ENCODE measurements around the gene SLC35A3.

SLC35A3 gene

GRCh38 chr1:99992044-99992722 lies 22.4 kb downstream of the SLC35A3 start:
- H3K27ac Mint-ChIP-seq, result no peak overlapping the region
- no peak overlapping the region for H3K4me3 Mint-ChIP-seq
- DNase-seq, result no peak
- TF ChIP-seq CTCF (IDR thresholded peaks at IDR 0.05), result no peak
- peaks cover 71% of the 10 kb centered on the region for H3K36me3 Mint-ChIP-seq (ENCODE audit: low read depth)
- H3K4me1 Mint-ChIP-seq, result no peaks in the 10 kb centered on the region
- H3K27me3 Mint-ChIP-seq (ENCODE audit: low read depth, poor library complexity), result no peaks in the 10 kb centered on the region
- peaks cover 35% of the 10 kb centered on the region for H3K9me3 Mint-ChIP-seq

GRCh38 chr1:99992760-99993467 lies 23.1 kb downstream of the SLC35A3 start:
- Mint-ChIP-seq H3K4me1 (no peaks in the 10 kb centered on the region), H3K4me3 (no peak overlapping the region), H3K27ac (peak overlapping the region; percentile 78), H3K9me3 (peaks cover 35% of the 10 kb centered on the region), H3K27me3 (ENCODE audit: low read depth, poor library complexity) (no peaks in the 10 kb centered on the region), H3K36me3 (ENCODE audit: low read depth) (peaks cover 71% of the 10 kb centered on the region)
- no peak for TF ChIP-seq CTCF (IDR thresholded peaks at IDR 0.05)
- DNase-seq, result no peak

GRCh38 chr1:99993468-99993845 lies 23.7 kb downstream of the SLC35A3 start:
- no peak for DNase-seq
- peaks cover 35% of the 10 kb centered on the region for H3K9me3 Mint-ChIP-seq
- no peaks in the 10 kb centered on the region for H3K27me3 Mint-ChIP-seq (ENCODE audit: low read depth, poor library complexity)
- H3K4me3 Mint-ChIP-seq, result no peak overlapping the region
- no peak for TF ChIP-seq CTCF (IDR thresholded peaks at IDR 0.05)
- no peaks in the 10 kb centered on the region for H3K4me1 Mint-ChIP-seq
- H3K27ac Mint-ChIP-seq, result peak overlapping the region; percentile 78
- peaks cover 71% of the 10 kb centered on the region for H3K36me3 Mint-ChIP-seq (ENCODE audit: low read depth)

GRCh38 chr1:99994496-99994895 lies 24.7 kb downstream of the SLC35A3 start:
- H3K9me3 Mint-ChIP-seq, result peaks cover 35% of the 10 kb centered on the region

GRCh38 chr1:99996951-99997350 lies 27.2 kb downstream of the SLC35A3 start:
- no peak for TF ChIP-seq CTCF (IDR thresholded peaks at IDR 0.05)
- DNase-seq, result no peak
- Mint-ChIP-seq H3K27me3 (ENCODE audit: low read depth, poor library complexity) (no peaks in the 10 kb centered on the region), H3K27ac (no peak overlapping the region), H3K4me1 (no peaks in the 10 kb centered on the region), H3K4me3 (no peak overlapping the region), H3K9me3 (peaks cover 16% of the 10 kb centered on the region), H3K36me3 (ENCODE audit: low read depth) (peaks cover 47% of the 10 kb centered on the region)

More at GRCh38 chr1:99994496-99994895, 24.7 kb downstream of the SLC35A3 start:
- H3K36me3 Mint-ChIP-seq (ENCODE audit: low read depth), result peaks cover 67% of the 10 kb centered on the region
- no peak for TF ChIP-seq CTCF (IDR thresholded peaks at IDR 0.05)
- H3K4me1 Mint-ChIP-seq, result no peaks in the 10 kb centered on the region
- DNase-seq, result no peak
- no peaks in the 10 kb centered on the region for H3K27me3 Mint-ChIP-seq (ENCODE audit: low read depth, poor library complexity)
- H3K27ac Mint-ChIP-seq, result no peak overlapping the region
- no peak overlapping the region for H3K4me3 Mint-ChIP-seq
